ENCODE results near the gene DNAJA2.

The DNAJA2 gene

DNA sequence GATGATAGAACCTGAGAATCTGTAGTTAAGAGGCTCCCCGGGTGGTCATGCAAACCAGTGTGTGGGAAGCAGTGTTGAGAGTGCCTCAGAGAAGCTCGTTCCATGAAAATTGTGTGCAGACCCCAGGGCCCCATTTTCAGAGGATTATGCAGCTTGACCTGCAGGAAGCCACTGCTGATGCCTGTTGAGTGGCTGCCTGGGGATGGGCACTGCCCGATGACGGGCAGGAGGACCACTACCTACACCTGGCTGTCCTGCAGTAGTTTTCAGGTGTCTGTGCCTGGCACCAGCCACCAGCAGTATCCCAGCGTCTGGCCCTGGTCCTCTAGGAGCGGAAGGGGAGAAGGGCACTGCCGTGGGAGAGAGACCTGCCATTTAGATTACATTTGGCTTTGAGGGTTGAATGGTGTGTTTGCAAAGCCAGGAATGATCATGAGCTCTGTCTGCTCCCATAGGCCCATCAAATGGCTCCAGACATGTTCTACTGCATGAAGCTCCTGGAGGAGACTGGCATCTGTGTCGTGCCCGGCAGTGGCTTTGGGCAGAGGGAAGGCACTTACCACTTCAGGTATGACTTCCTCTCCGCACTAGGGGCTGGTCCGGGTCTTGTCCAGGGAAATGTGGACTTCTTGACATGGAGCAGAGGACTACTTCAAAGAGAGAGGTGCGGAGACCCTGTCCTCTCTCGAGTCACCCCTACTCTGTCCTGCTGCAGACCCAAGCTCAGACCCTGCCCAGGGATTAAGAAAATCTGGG lies 46.8 kb downstream of the DNAJA2 start:
- Histone ChIP-seq H3K4me1 (ENCODE audit: insufficient read depth, low read length) (no peaks in the 10 kb centered on the region), H3K36me3 (ENCODE audit: insufficient read depth, low read length) (peaks cover 19% of the 10 kb centered on the region), H3K27me3 (ENCODE audit: control insufficient read depth in 1 of 2, insufficient read depth in 2 of 2, low read length in 2 of 2) (no peaks in the 10 kb centered on the region), H3K9ac (ENCODE audit: low read length) (no peak overlapping the region), H3K9me3 (ENCODE audit: low read length) (no peaks in the 10 kb centered on the region), H3K27ac (ENCODE audit: low read depth, low read length) (no peak overlapping the region), H3K4me3 (ENCODE audit: low read depth in 1 of 2, low read length in 2 of 2) (no peak overlapping the region)

DNA sequence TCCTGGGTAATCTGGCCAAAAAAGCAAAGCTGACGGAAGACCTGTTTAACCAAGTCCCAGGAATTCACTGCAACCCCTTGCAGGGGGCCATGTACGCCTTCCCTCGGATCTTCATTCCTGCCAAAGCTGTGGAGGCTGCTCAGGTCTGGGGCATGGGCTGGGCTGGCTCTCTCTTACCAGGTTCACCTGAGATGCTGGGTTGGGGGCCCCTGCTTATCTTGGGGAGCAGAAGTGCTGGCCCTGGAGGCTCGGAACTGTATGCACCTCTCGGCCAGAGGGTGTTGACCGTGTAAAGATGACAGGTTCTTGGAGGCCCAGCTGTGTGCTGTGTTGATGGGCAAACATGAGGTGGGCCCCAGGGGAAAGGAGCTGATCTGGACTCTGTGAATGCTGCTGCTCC lies 49.1 kb downstream of the DNAJA2 start:
- H3K9me3 ChIP-seq (ENCODE audit: low read length) = no peaks in the 10 kb centered on the region
- H3K4me1 ChIP-seq (ENCODE audit: insufficient read depth, low read length) = no peaks in the 10 kb centered on the region
- peaks cover 19% of the 10 kb centered on the region for H3K36me3 ChIP-seq (ENCODE audit: insufficient read depth, low read length)
- no peak overlapping the region for H3K27ac ChIP-seq (ENCODE audit: low read depth, low read length)
- no peaks in the 10 kb centered on the region for H3K27me3 ChIP-seq (ENCODE audit: control insufficient read depth in 1 of 2, insufficient read depth in 2 of 2, low read length in 2 of 2)
- H3K9ac ChIP-seq (ENCODE audit: low read length) = no peak overlapping the region
- no peak overlapping the region for H3K4me3 ChIP-seq (ENCODE audit: low read depth in 1 of 2, low read length in 2 of 2)

DNA sequence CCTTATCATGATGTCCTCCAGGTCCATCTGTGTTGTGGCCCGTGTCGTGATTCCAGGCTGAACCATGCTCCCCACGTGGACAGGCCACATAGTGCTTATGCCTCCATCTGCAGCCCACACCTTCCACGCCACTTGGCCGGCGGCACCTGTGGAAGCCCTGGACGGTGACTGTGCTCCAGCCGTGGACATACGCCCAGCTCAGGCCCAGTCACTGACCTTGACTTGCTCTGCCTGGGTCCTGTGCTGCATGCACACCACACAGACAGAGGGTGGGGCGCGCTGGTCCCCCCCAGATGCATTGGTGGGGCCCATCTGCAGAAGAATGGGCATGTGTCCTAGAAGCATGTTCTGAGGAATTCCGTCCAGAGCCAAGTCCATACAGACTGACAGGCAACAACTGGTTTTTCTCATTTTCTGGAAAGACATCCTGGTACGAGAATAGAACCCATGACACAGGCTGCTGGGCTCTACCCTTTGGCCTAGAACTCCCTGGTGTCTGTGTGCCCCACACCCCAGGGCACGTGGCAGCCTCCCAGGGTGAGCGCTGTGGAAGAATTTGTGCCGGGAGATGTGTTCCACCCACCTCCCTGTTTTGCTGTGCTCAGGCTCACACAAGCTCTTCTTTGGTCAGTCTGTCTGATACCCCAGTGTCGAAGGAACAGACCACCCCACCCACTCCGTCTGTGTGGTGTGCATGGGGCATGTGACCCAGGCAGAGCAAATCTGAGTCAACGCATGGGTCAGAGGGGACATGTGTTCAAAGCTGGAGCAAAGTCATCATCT lies 49.8 kb downstream of the DNAJA2 start:
- H3K27ac ChIP-seq (ENCODE audit: low read depth, low read length) = no peak overlapping the region
- H3K27me3 ChIP-seq (ENCODE audit: control insufficient read depth in 1 of 2, insufficient read depth in 2 of 2, low read length in 2 of 2) = no peaks in the 10 kb centered on the region
- peaks cover 19% of the 10 kb centered on the region for H3K36me3 ChIP-seq (ENCODE audit: insufficient read depth, low read length)
- no peaks in the 10 kb centered on the region for H3K9me3 ChIP-seq (ENCODE audit: low read length)
- no peak overlapping the region for H3K9ac ChIP-seq (ENCODE audit: low read length)
- H3K4me3 ChIP-seq (ENCODE audit: low read depth in 1 of 2, low read length in 2 of 2) = no peak overlapping the region
- H3K4me1 ChIP-seq (ENCODE audit: insufficient read depth, low read length) = no peaks in the 10 kb centered on the region

DNA sequence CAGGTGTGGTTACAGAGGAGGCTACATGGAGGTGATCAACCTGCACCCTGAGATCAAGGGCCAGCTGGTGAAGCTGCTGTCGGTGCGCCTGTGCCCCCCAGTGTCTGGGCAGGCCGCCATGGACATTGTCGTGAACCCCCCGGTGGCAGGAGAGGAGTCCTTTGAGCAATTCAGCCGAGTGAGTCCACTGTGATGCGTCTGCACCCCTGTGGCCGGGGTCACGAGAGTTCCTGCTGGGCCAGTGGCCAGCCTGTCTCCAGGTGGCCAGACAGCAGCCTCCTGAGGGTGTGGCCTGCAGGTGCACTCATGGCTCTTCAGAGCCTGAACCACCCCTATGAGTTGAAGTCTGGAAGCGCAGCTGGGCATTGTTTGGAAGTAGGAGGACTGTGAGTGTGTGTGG lies 51.2 kb downstream of the DNAJA2 start:
- Histone ChIP-seq H3K27ac (ENCODE audit: low read depth, low read length) (no peak overlapping the region), H3K27me3 (ENCODE audit: control insufficient read depth in 1 of 2, insufficient read depth in 2 of 2, low read length in 2 of 2) (no peaks in the 10 kb centered on the region), H3K36me3 (ENCODE audit: insufficient read depth, low read length) (peaks cover 15% of the 10 kb centered on the region), H3K9me3 (ENCODE audit: low read length) (no peaks in the 10 kb centered on the region), H3K4me1 (ENCODE audit: insufficient read depth, low read length) (no peaks in the 10 kb centered on the region), H3K9ac (ENCODE audit: low read length) (no peak overlapping the region), H3K4me3 (ENCODE audit: low read depth in 1 of 2, low read length in 2 of 2) (no peak overlapping the region)

DNA sequence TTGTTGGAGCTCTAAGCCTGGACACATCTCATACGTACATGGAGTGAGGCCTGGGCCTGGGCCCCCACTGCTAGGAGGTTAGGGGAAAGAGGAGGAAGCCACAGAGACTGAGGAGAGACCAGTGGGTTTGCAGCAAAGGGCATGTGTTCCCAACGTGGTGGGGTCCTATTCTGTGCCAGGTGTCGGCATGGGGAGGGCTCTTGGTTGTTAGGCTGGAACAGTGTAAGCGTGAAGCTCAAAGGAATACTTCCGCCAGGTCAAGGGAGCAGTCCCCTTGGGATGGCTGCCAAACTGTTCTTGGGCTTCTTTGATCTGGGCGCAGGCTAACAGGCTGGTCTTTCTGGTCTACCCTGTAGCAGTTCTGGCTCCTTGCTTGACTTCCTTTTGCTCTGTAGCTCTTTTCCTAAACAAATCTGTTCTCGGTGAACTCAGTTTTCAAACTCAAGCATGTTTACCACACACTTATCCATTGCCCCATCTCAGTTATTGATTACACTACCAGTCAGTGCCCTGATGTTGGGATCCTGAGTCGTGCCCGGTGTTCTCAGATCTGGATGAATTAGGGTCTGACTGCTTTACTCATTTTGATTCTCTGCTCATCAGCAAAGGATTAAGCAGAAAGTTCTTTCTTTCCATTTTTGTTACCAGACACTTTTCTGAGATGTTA lies 52.9 kb downstream of the DNAJA2 start:
- Histone ChIP-seq H3K9me3 (ENCODE audit: low read length) (no peaks in the 10 kb centered on the region), H3K9ac (ENCODE audit: low read length) (no peak overlapping the region), H3K4me3 (ENCODE audit: low read depth in 1 of 2, low read length in 2 of 2) (no peak overlapping the region), H3K36me3 (ENCODE audit: insufficient read depth, low read length) (peaks cover 8% of the 10 kb centered on the region), H3K27ac (ENCODE audit: low read depth, low read length) (no peak overlapping the region), H3K4me1 (ENCODE audit: insufficient read depth, low read length) (no peaks in the 10 kb centered on the region), H3K27me3 (ENCODE audit: control insufficient read depth in 1 of 2, insufficient read depth in 2 of 2, low read length in 2 of 2) (no peaks in the 10 kb centered on the region)

DNA sequence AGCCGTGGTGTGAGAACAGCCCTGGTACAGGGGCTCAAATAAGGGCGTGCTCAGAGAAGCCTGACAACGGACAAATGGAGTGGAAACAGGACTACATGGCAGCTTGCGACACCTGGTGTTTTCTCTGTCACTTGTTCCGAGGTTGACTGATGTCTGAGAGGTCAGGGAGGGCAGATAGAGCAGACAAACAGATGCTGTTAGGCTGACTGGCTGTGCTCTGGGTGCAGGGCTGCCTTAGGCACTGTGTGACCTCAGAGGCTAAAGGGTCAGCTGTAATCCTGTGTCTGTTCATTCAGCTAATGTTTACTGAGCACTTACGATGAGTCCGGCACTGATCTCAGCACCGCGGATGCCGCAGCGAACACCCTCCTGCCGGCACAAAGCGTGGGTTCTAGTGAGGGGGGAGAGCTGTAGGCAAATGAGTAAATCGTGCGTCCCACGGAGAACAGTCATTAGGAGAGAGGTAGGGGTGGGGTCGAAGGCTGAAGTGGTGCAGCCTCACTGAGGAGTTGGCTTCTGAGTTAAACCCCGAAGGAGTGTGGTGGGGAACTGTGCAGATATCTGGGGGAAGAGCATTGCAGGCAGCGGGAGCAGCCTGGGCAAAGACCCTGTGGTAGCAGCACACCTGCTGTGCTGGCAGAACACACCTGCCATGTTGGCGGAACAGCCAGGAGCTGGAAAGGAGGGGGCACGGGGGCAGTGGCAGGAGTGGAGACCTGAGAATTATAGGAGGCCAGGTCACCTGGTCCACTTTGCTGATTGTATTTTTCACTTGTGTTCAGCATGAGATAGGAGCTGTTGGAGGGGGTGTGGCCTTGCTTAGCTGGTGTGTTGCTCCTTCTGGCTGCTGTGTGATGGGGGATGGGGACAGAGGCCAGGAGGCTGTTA lies 54.3 kb downstream of the DNAJA2 start:
- H3K9ac ChIP-seq (ENCODE audit: low read length) = no peak overlapping the region
- peaks cover 8% of the 10 kb centered on the region for H3K36me3 ChIP-seq (ENCODE audit: insufficient read depth, low read length)
- no peak overlapping the region for H3K4me3 ChIP-seq (ENCODE audit: low read depth in 1 of 2, low read length in 2 of 2)
- no peaks in the 10 kb centered on the region for H3K27me3 ChIP-seq (ENCODE audit: control insufficient read depth in 1 of 2, insufficient read depth in 2 of 2, low read length in 2 of 2)
- no peaks in the 10 kb centered on the region for H3K4me1 ChIP-seq (ENCODE audit: insufficient read depth, low read length)
- H3K9me3 ChIP-seq (ENCODE audit: low read length) = no peaks in the 10 kb centered on the region
- no peak overlapping the region for H3K27ac ChIP-seq (ENCODE audit: low read depth, low read length)

DNA sequence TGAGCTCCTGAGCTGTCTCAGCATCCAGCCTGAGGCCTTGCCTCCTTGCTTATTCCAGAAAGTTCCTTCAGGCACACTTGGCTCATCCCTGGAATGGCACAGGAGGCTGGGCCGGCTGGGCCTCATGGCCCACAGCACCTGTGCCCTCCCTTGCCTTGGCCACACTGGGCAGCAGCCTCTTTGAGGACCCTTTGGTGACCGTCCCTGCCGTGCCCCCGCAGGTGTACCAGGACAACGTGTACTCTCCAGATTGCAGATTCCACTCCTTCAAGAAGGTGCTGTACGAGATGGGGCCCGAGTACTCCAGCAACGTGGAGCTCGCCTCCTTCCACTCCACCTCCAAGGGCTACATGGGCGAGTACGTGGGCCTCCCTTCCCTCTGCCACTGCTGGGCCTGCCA lies 55.1 kb downstream of the DNAJA2 start:
- Histone ChIP-seq H3K9me3 (ENCODE audit: low read length) (no peaks in the 10 kb centered on the region), H3K9ac (ENCODE audit: low read length) (no peak overlapping the region), H3K4me1 (ENCODE audit: insufficient read depth, low read length) (no peaks in the 10 kb centered on the region), H3K4me3 (ENCODE audit: low read depth in 1 of 2, low read length in 2 of 2) (no peak overlapping the region), H3K27ac (ENCODE audit: low read depth, low read length) (no peak overlapping the region), H3K27me3 (ENCODE audit: control insufficient read depth in 1 of 2, insufficient read depth in 2 of 2, low read length in 2 of 2) (no peaks in the 10 kb centered on the region), H3K36me3 (ENCODE audit: insufficient read depth, low read length) (peaks cover 8% of the 10 kb centered on the region)

DNA sequence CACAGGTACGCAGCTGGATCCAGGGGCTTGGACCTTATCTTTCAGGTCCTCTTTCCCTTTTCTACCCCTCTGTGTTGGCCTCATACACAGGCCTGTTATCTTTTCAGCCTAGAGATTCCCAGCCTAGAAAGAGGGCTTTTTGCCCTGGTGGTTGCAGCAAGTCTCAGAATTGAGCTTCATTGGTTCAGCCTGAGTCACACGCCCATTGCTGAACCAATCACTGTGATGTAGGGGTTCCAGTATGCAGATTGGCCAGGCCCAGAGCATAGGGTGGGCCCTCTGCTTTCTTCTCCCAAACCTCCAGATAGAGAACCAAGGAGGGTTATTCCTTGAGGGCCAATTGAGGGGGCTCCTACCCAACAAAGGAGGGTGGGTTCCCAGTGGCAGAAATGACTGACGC lies 56.5 kb downstream of the DNAJA2 start:
- no peak overlapping the region for H3K9ac ChIP-seq (ENCODE audit: low read length)
- H3K9me3 ChIP-seq (ENCODE audit: low read length) = no peaks in the 10 kb centered on the region
- H3K27ac ChIP-seq (ENCODE audit: low read depth, low read length) = no peak overlapping the region
- no peaks in the 10 kb centered on the region for H3K36me3 ChIP-seq (ENCODE audit: insufficient read depth, low read length)
- H3K4me3 ChIP-seq (ENCODE audit: low read depth in 1 of 2, low read length in 2 of 2) = no peak overlapping the region
- no peaks in the 10 kb centered on the region for H3K4me1 ChIP-seq (ENCODE audit: insufficient read depth, low read length)
- no peaks in the 10 kb centered on the region for H3K27me3 ChIP-seq (ENCODE audit: control insufficient read depth in 1 of 2, insufficient read depth in 2 of 2, low read length in 2 of 2)

DNA sequence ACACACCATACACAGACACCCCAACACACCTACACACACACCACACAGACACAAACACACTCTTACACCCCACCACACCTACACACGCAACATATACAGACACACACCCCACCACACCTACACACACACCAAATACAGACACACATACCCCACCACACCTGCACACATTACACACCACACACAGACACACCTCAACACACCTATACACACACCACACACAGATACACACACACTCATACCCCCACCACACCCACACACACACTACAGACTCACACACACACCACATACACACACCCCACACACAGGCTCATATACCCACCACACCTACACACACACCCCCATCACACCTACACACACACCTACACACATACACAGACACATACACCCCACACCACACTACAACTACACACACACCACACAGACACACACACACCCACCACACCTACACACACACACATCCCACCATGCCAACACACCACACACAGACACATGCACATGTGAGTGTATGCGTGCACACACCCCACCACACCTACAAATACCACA lies 57.9 kb downstream of the DNAJA2 start:
- no peaks in the 10 kb centered on the region for H3K36me3 ChIP-seq (ENCODE audit: insufficient read depth, low read length)
- H3K27me3 ChIP-seq (ENCODE audit: control insufficient read depth in 1 of 2, insufficient read depth in 2 of 2, low read length in 2 of 2) = no peaks in the 10 kb centered on the region
- H3K9ac ChIP-seq (ENCODE audit: low read length) = no peak overlapping the region
- no peak overlapping the region for H3K27ac ChIP-seq (ENCODE audit: low read depth, low read length)
- no peak overlapping the region for H3K4me3 ChIP-seq (ENCODE audit: low read depth in 1 of 2, low read length in 2 of 2)
- no peaks in the 10 kb centered on the region for H3K9me3 ChIP-seq (ENCODE audit: low read length)
- H3K4me1 ChIP-seq (ENCODE audit: insufficient read depth, low read length) = no peaks in the 10 kb centered on the region

DNA sequence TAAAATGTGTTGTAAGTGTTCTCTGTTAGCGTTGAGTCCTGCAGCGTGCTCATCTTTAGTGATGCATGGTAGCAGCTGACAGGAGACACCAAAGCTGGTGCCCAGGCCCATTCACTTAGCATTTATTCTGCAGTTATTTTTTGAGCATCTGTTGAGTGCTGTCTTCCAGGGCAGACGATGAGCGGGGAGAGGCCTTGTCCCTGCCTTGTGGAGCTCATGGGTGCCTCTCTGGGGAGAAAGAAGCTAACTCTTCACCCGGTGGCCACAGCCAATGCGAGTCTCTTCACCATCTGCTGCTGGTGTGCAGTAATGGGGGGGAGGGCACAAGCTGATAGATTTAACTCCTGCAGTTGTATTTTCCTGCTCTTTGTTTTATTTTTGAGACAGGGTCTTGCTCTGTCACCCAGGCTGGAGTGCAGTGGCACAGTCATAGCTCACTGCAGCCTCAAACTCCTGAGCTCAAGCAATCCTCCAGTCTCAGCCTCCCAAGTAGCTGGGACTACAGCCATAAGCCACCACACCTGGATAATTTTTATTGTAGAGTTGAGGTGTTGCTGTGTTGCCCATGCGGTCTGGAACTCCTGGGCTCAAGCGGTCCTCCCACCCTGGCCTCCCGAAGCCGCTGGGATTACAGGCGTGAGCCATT lies 58.8 kb downstream of the DNAJA2 start:
- no peak overlapping the region for H3K4me3 ChIP-seq (ENCODE audit: low read depth in 1 of 2, low read length in 2 of 2)
- no peaks in the 10 kb centered on the region for H3K36me3 ChIP-seq (ENCODE audit: insufficient read depth, low read length)

More for the DNA sequence above, 58.8 kb downstream of the DNAJA2 start:
- Histone ChIP-seq H3K9me3 (ENCODE audit: low read length) (no peaks in the 10 kb centered on the region), H3K4me1 (ENCODE audit: insufficient read depth, low read length) (no peaks in the 10 kb centered on the region), H3K27me3 (ENCODE audit: control insufficient read depth in 1 of 2, insufficient read depth in 2 of 2, low read length in 2 of 2) (no peaks in the 10 kb centered on the region), H3K9ac (ENCODE audit: low read length) (no peak overlapping the region), H3K27ac (ENCODE audit: low read depth, low read length) (no peak overlapping the region)

Data from muscle layer of colon (tissue), 2 donors.